22Rv1 (cell line): ENCODE data around the gene CH25H.

Experiments used
- H3K27ac ChIP-seq: fragments of 450-650 bp; 2 replicates; pipeline ENCODE4 v1.5.1; 2017
- CTCF ChIP-seq: fragments of 450-650 bp; IDR thresholded peaks from 2 replicates; pipeline ENCODE4 v1.5.1; 2017; ENCODE audit warnings: mild to moderate bottlenecking
- ZFX ChIP-seq: fragments of 450-650 bp; IDR thresholded peaks from 2 replicates; pipeline ENCODE4 v1.6.1; 2017; ENCODE audit warnings: antibody characterized with exemption, borderline replicate concordance

The CH25H gene

GRCh38 chr10:89224739-89225443 is 17.8 kb upstream of the CH25H start:
- no peak overlapping the region for H3K27ac ChIP-seq
- TF ChIP-seq ZFX, result no peak
- TF ChIP-seq CTCF, result no peak

GRCh38 chr10:89221919-89222318 is 14.8 kb upstream of the CH25H start:
- H3K27ac ChIP-seq, result no peak overlapping the region
- no peak for TF ChIP-seq ZFX
- no peak for TF ChIP-seq CTCF

GRCh38 chr10:89219513-89220218 is 12.5 kb upstream of the CH25H start:
- no peak for TF ChIP-seq ZFX
- TF ChIP-seq CTCF, result no peak
- H3K27ac ChIP-seq, result no peak overlapping the region

GRCh38 chr10:89217057-89217990 is 10.2 kb upstream of the CH25H start:
- peak overlapping the region; percentile 23; the same call in 1 of the 2 replicates for H3K27ac ChIP-seq
- TF ChIP-seq CTCF (peak; percentile 75), ZFX (no peak)

GRCh38 chr10:89216056-89216455 is 8.9 kb upstream of the CH25H start:
- no peak overlapping the region for H3K27ac ChIP-seq
- no peak for TF ChIP-seq CTCF
- no peak for TF ChIP-seq ZFX

GRCh38 chr10:89215511-89215910 is 8.4 kb upstream of the CH25H start:
- no peak overlapping the region for H3K27ac ChIP-seq

More at GRCh38 chr10:89215511-89215910, 8.4 kb upstream of the CH25H start:
- TF ChIP-seq ZFX (no peak), CTCF (no peak)
